HCT116 (cell line): ENCODE data around the gene GALNT6. TPM values are rescaled to one million over a fixed set of nuclear protein-coding genes. Genes with fewer than 3 reads are reported as not detected.

ENCODE experiments used
- ATAC-seq: fragments of 200-7000 bp; cut with Tn5 transposase; 2 replicates; pipeline ENCODE4 v1.9.1; 2020; ENCODE audit warnings: mild to moderate bottlenecking, moderate library complexity
- BruUV-seq: library from RNA; stranded (reverse); fragments of 400-500 nt; replicated peaks from 2 replicates; lab custom pipeline; 2021; lab: Mats Ljungman, UMichigan
- CTCF ChIA-PET: fragments of 300-600 bp; sonication (Branson Sonifier 250); formaldehyde crosslinking; loops from one replicate; lab custom pipeline; 2021; ENCODE audit warnings: antibody characterized with exemption; lab: Charles Lee
- POLR2A ChIA-PET: fragments of 300-600, 350-600 bp; sonication (Branson Sonifier 250); formaldehyde crosslinking; loops from one replicate; lab custom pipeline; 2021; ENCODE audit warnings: antibody characterized with exemption; lab: Charles Lee
- RAD21 ChIA-PET, 2 experiments: fragments of 300-600 bp; sonication (Branson Sonifier 250); formaldehyde crosslinking; loops; one replicate each; lab custom pipeline; 2023; ENCODE audit warnings: low total read pairs in 2 of 2; ENCODE audit not compliant: uncharacterized antibody in 2 of 2, unreplicated experiment in 2 of 2, low non-redundant PET in 1 of 2; lab: Charles Lee
- DNase-seq: peaks from one replicate; pipeline ENCODE4 v3.0.0-alpha.2; 2010; ENCODE audit warnings: low read depth, low spot score
- H2AFZ ChIP-seq: fragments of 200-600 bp; shearing (Covaris generic), sonication (generic); 2 replicates; pipeline ENCODE4 v1.6.1; 2017; ENCODE audit warnings: low read depth, mixed run types, mixed read lengths, antibody characterized with exemption, low read length; ENCODE audit not compliant: poor library complexity, severe bottlenecking
- H3K27ac ChIP-seq: 2 replicates; pipeline ENCODE4 v1.5.1; 2012; ENCODE audit warnings: low read depth, low read length
- H3K27me3 ChIP-seq: fragments of 200-600 bp; sonication (generic); 2 replicates; pipeline ENCODE4 v1.6.1; 2016; ENCODE audit warnings: mixed run types, low read length, mixed read lengths; ENCODE audit not compliant: insufficient read depth
- H3K36me3 ChIP-seq, 2 experiments: fragments of 200-500 bp in 1 of 2; fragments of 200-600 bp in 1 of 2; sonication (Bioruptor generic) in 1 of 2; sonication (generic) in 1 of 2; 2 replicates each; pipeline versions ENCODE4 v1.5.1 to v1.6.1; 2014 to 2016; ENCODE audit warnings: low read length in 2 of 2, inconsistent platforms in 1 of 2, mixed read lengths in 1 of 2, mixed run types in 1 of 2; ENCODE audit not compliant: insufficient read depth in 2 of 2, control insufficient read depth in 1 of 2
- H3K4me1 ChIP-seq, 2 experiments: fragments of 200-600 bp in 1 of 2; sonication (generic) in 1 of 2; 2 replicates each; pipeline versions ENCODE4 v1.5.1 to v1.6.1; 2012 to 2017; ENCODE audit warnings: low read length in 2 of 2, inconsistent platforms in 1 of 2, mild to moderate bottlenecking in 1 of 2, mixed read lengths in 1 of 2, mixed run types in 1 of 2, moderate library complexity in 1 of 2; ENCODE audit not compliant: insufficient read depth in 2 of 2, control insufficient read depth in 1 of 2
- H3K4me2 ChIP-seq: fragments of 200-600 bp; sonication (generic); 2 replicates; pipeline ENCODE4 v1.6.1; 2017; ENCODE audit warnings: mixed run types, low read length, mixed read lengths
- H3K4me3 ChIP-seq, 2 experiments: fragments of 200-600 bp in 1 of 2; sonication (generic) in 1 of 2; replicated peaks in 1 of 2; 2 replicates each; pipeline ENCODE4 v1.5.1; 2011 to 2016; ENCODE audit warnings: low read length in 2 of 2, control low read depth in 1 of 2, low read depth in 1 of 2, mild to moderate bottlenecking in 1 of 2, mixed read lengths in 1 of 2, mixed run types in 1 of 2
- H3K79me2 ChIP-seq: fragments of 200-600 bp; sonication (generic); 2 replicates; pipeline ENCODE4 v1.6.1; 2017; ENCODE audit warnings: mild to moderate bottlenecking, mixed run types, low read length, moderate library complexity, mixed read lengths; ENCODE audit not compliant: insufficient read depth
- H3K9ac ChIP-seq: fragments of 200-600 bp; sonication (generic); 2 replicates; pipeline ENCODE4 v1.6.1; 2016; ENCODE audit warnings: low read length, mixed read lengths
- H3K9me2 ChIP-seq: fragments of 200-600 bp; sonication (generic), shearing (Covaris generic); 2 replicates; pipeline ENCODE4 v1.6.1; 2017; ENCODE audit warnings: mixed run types, mild to moderate bottlenecking, moderate library complexity; ENCODE audit not compliant: insufficient read depth
- H3K9me3 ChIP-seq, 2 experiments: fragments of 200-500 bp in 1 of 2; fragments of 200-600 bp in 1 of 2; sonication (Bioruptor generic) in 1 of 2; sonication (generic) in 1 of 2; 2 replicates each; pipeline ENCODE4 v1.6.1; 2014 to 2017; ENCODE audit warnings: low read length in 2 of 2, mixed read lengths in 2 of 2, inconsistent platforms in 1 of 2, low read depth in 1 of 2, mild to moderate bottlenecking in 1 of 2, mixed run types in 1 of 2, moderate library complexity in 1 of 2; ENCODE audit not compliant: control insufficient read depth in 1 of 2, insufficient read depth in 1 of 2
- H4K20me1 ChIP-seq: fragments of 200-600 bp; sonication (generic), shearing (Covaris generic); 2 replicates; pipeline ENCODE4 v1.6.1; 2017; ENCODE audit warnings: mixed run types, mild to moderate bottlenecking, moderate library complexity; ENCODE audit not compliant: insufficient read depth
- EGR1 ChIP-seq: IDR thresholded peaks from 2 replicates; pipeline ENCODE4 v1.6.1; 2012; ENCODE audit warnings: low read depth
- EZH2 ChIP-seq: fragments of 200-600 bp; sonication (generic); IDR thresholded peaks from 2 replicates; pipeline ENCODE4 v1.6.1; 2017; ENCODE audit warnings: antibody characterized with exemption, mixed run types
- JUND ChIP-seq: IDR thresholded peaks from 2 replicates; pipeline ENCODE4 v1.6.1; 2012
- RAD21 ChIP-seq: IDR thresholded peaks from 2 replicates; pipeline ENCODE4 v1.6.1; 2012; ENCODE audit warnings: low read depth, mild to moderate bottlenecking
- SRF ChIP-seq: IDR thresholded peaks from 2 replicates; pipeline ENCODE4 v1.6.1; 2012; ENCODE audit warnings: low read depth
- TCF7L2 ChIP-seq: IDR thresholded peaks from 2 replicates; pipeline ENCODE4 v1.7.0; 2011; ENCODE audit warnings: borderline replicate concordance, inconsistent platforms; ENCODE audit not compliant: insufficient read depth, insufficient read length; ENCODE audit errors: extremely low read depth
- YY1 ChIP-seq: IDR thresholded peaks from 2 replicates; pipeline ENCODE4 v1.6.1; 2011; ENCODE audit warnings: low read length, low read depth, moderate library complexity, mild to moderate bottlenecking; ENCODE audit not compliant: insufficient replicate concordance; ENCODE audit errors: extremely low read depth
- ZNF274 ChIP-seq: fragments of 200-500 bp; sonication (Bioruptor generic); IDR thresholded peaks from 2 replicates; pipeline ENCODE4 v1.6.1; 2014; ENCODE audit warnings: mild to moderate bottlenecking, low read depth, low read length, inconsistent platforms
- intact Hi-C: fragments of 100-400 bp; cut with micrococcal nuclease; formaldehyde crosslinking; loops from 2 replicates; pipeline ENCODE4 v1.10.0; 2022
- total RNA-seq: library from RNA; stranded (reverse); gene quantifications from one replicate; pipeline ENCODE4 v1.2.1, GENCODE V29; 2021; ENCODE audit not compliant: unreplicated experiment
- TF ChIP-seq, protein P1 (sequence below): IDR thresholded peaks from 2 replicates; pipeline ENCODE4 v1.6.1; 2012
- TF ChIP-seq, protein P2 (sequence below), 3 experiments: fragments of 200-600 bp in 1 of 3; sonication (generic) in 1 of 3; IDR thresholded peaks in 2 of 3; conservative IDR thresholded peaks in 1 of 3; 2 replicates each; pipeline ENCODE4 v1.5.1; 2012 to 2017; ENCODE audit warnings: low read depth in 2 of 3, low read length in 2 of 3, antibody characterized with exemption in 1 of 3, borderline replicate concordance in 1 of 3, control low read depth in 1 of 3, mild to moderate bottlenecking in 1 of 3, mixed read lengths in 1 of 3, mixed run types in 1 of 3, moderate library complexity in 1 of 3; ENCODE audit not compliant: insufficient read depth in 1 of 3
- TF ChIP-seq, protein P3 (sequence below): IDR thresholded peaks from 2 replicates; pipeline ENCODE4 v1.6.1; 2011; ENCODE audit warnings: mild to moderate bottlenecking, low read length, moderate library complexity; ENCODE audit not compliant: insufficient replicate concordance; ENCODE audit errors: extremely low read depth
- TF ChIP-seq, protein P4 (sequence below): IDR thresholded peaks from 2 replicates; pipeline ENCODE4 v1.6.1; 2012

Gene GALNT6
- total RNA-seq, 1 experiment from 2014 or later: 16.4 TPM

DNA sequence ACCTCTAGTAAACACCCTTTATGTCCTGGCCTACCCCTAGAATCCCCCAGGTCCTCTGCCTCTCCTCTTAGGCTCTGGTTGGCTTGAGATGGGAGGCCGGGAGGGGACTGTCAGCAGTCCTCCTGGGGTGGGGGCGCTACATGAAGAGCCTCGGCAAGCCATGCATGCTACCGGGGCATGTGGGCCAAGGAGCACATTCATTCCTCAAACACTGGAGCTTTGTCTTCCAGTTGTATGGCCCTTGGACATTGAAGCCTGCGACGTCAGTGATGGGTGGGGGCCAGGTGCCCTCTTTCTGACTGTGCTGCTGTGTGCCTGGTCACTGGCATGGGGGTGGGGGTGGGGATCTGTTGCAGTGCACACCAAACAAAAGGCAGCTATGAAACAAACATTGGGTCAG lies 28.9 kb downstream of the GALNT6 start:
- Histone ChIP-seq H3K4me3 (no peak overlapping the region), H3K27ac (no peak overlapping the region), H3K9ac (no peak overlapping the region), H4K20me1 (no peaks in the 10 kb centered on the region), H3K36me3 (peaks cover 2 to 7% of the 10 kb centered on the region in 2 experiments; a peak in 2 of 4 replicates), H3K9me3 (no peaks in the 10 kb centered on the region), H3K79me2 (no peaks in the 10 kb centered on the region), H3K4me1 (no peaks in the 10 kb centered on the region), H3K9me2 (no peaks in the 10 kb centered on the region), H3K4me2 (no peak overlapping the region), H2AFZ (no peak overlapping the region)
- intact Hi-C loops: no loop called here
- no peak for ATAC-seq
- DNase-seq: no peak
- no TSS peak for BruUV-seq
- RAD21 ChIA-PET: no interaction called here
- no peak for TF ChIP-seq ZNF274
- TF ChIP-seq RAD21: no peak
- no peak for TF ChIP-seq JUND
- TF ChIP-seq, protein P1, sequence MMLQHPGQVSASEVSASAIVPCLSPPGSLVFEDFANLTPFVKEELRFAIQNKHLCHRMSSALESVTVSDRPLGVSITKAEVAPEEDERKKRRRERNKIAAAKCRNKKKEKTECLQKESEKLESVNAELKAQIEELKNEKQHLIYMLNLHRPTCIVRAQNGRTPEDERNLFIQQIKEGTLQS: no peak
- TF ChIP-seq EZH2: no peak
- no peak for TF ChIP-seq TCF7L2
- TF ChIP-seq, protein P2, sequence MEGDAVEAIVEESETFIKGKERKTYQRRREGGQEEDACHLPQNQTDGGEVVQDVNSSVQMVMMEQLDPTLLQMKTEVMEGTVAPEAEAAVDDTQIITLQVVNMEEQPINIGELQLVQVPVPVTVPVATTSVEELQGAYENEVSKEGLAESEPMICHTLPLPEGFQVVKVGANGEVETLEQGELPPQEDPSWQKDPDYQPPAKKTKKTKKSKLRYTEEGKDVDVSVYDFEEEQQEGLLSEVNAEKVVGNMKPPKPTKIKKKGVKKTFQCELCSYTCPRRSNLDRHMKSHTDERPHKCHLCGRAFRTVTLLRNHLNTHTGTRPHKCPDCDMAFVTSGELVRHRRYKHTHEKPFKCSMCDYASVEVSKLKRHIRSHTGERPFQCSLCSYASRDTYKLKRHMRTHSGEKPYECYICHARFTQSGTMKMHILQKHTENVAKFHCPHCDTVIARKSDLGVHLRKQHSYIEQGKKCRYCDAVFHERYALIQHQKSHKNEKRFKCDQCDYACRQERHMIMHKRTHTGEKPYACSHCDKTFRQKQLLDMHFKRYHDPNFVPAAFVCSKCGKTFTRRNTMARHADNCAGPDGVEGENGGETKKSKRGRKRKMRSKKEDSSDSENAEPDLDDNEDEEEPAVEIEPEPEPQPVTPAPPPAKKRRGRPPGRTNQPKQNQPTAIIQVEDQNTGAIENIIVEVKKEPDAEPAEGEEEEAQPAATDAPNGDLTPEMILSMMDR (IDR thresholded peaks at IDR 0.05 in 2 of 3, conservative IDR thresholded peaks at IDR 0.05 in 1 of 3; ENCODE audit: borderline replicate concordance in 1 of 3, insufficient read depth in 1 of 3, low read depth in 2 of 3, low read length in 2 of 3): no peak
- TF ChIP-seq, protein P3, sequence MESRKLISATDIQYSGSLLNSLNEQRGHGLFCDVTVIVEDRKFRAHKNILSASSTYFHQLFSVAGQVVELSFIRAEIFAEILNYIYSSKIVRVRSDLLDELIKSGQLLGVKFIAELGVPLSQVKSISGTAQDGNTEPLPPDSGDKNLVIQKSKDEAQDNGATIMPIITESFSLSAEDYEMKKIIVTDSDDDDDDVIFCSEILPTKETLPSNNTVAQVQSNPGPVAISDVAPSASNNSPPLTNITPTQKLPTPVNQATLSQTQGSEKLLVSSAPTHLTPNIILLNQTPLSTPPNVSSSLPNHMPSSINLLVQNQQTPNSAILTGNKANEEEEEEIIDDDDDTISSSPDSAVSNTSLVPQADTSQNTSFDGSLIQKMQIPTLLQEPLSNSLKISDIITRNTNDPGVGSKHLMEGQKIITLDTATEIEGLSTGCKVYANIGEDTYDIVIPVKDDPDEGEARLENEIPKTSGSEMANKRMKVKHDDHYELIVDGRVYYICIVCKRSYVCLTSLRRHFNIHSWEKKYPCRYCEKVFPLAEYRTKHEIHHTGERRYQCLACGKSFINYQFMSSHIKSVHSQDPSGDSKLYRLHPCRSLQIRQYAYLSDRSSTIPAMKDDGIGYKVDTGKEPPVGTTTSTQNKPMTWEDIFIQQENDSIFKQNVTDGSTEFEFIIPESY: no peak
- TF ChIP-seq, protein P4, sequence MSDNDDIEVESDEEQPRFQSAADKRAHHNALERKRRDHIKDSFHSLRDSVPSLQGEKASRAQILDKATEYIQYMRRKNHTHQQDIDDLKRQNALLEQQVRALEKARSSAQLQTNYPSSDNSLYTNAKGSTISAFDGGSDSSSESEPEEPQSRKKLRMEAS: no peak
- TF ChIP-seq EGR1: no peak
- TF ChIP-seq SRF: no peak
- TF ChIP-seq YY1: no peak
- TF ChIP-seq, all 23 proteins: peak for 0
- CTCF ChIA-PET: no interaction called here
- H3K27me3 ChIP-seq: no peaks in the 10 kb centered on the region
- POLR2A ChIA-PET: interaction anchor here (1.0 kb wide), 1 partner anchor 9 kb away, joined by 3 read pairs; no protein-coding TSS in a partner anchor
